Cerebellar nuclear complex (tissue), 1 donor: ENCODE measurements around the gene OR1J1.

Experiments
- DNase-seq, 2 experiments: peaks; one replicate each; lab custom pipeline; 2025; lab: John Stamatoyannopoulos, UW

OR1J1 gene

GRCh38 chr9:122445155-122445749 is 32.5 kb downstream of the OR1J1 start:
- no peak for DNase-seq

GRCh38 chr9:122444041-122444733 is 33.5 kb downstream of the OR1J1 start:
- no peak for DNase-seq

GRCh38 chr9:122442568-122442967 is 35.2 kb downstream of the OR1J1 start:
- DNase-seq = no peak
